Stomach (tissue), 4 donors: ENCODE results near the gene CXCL1.
"Not testable (repeated sequence)": the region's sequence is repeated elsewhere in the genome, so short reads cannot be mapped to it uniquely, and the experiment has no call there.

Experiments used
- CTCF ChIP-seq, 7 experiments: fragments of 450-650 bp in 4 of 7; fragments of 200-600 bp in 3 of 7; sonication (generic) in 3 of 7; IDR thresholded peaks; one replicate each; pipeline ENCODE4 v1.5.1; 2016 to 2019; ENCODE audit warnings: antibody characterized with exemption in 7 of 7, control low read depth in 2 of 7, mild to moderate bottlenecking in 1 of 7
- EP300 ChIP-seq: sonication (generic); formaldehyde crosslinking; IDR thresholded peaks from one replicate; pipeline ENCODE4 v1.6.1; 2017; ENCODE audit warnings: antibody characterized with exemption
- POLR2A ChIP-seq, 4 donors: fragments of 450-650 bp; IDR thresholded peaks; one replicate each; pipeline ENCODE4 v1.6.1; 2016; ENCODE audit warnings: antibody characterized with exemption in 4 of 4, control low read depth in 2 of 4, mild to moderate bottlenecking in 1 of 4, moderate library complexity in 1 of 4

DNA sequence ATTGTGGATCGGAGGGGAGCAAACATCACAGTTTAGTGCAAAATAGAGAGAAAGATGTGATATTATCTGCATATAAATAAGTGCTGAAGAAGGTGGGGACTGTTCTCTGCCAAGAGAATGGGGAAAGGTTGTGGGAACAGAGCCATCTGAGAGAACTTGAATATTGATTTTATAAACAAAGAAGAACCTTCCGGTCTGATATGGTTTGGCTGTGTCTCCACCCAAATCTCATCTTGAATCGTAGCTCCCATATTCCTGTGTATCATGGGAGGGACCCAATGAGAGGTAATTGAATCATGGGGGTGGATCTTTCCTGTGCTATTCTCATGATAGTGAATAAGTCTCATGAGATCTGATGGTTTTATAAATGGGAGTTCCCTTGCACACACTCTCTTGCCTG, 30.1 kb downstream of the CXCL1 start:
- TF ChIP-seq CTCF (IDR thresholded peaks at IDR 0.05); POLR2A (IDR thresholded peaks at IDR 0.05); EP300: not testable (repeated sequence)
